ENCODE data around the gene FHOD3. TPM values are rescaled to one million over a fixed set of nuclear protein-coding genes. Genes with fewer than 3 reads are reported as not detected.

Gene FHOD3
- total RNA-seq, 1 experiment from 2014 or later = 22.7 TPM

GRCh38 chr18:36770315-36770946 lies 472.9 kb downstream of the FHOD3 start:
- Histone ChIP-seq H3K36me3 (ENCODE audit: control insufficient read depth, insufficient read depth, low read length) (no peaks in the 10 kb centered on the region), H3K27me3 (ENCODE audit: control insufficient read depth, insufficient read depth, low read length) (no peaks in the 10 kb centered on the region), H3K9me3 (ENCODE audit: control insufficient read depth, insufficient read depth, low read depth, low read length) (no peaks in the 10 kb centered on the region), H3K4me3 (ENCODE audit: low read depth in 2 of 2, low read length in 2 of 2) (no peak overlapping the region), H3K27ac (ENCODE audit: low read length) (no peak overlapping the region), H3K4me1 (ENCODE audit: control insufficient read depth, insufficient read depth, low read length) (no peaks in the 10 kb centered on the region)
- BruUV-seq (replicated peaks) = no TSS peak
- no peak for ATAC-seq
- in situ Hi-C loops (cut with HindIII; ENCODE audit: low pct_unique_long_range_greater_than_20kb, low sequenced_read_pairs) (no loop called here), intact Hi-C loops (cut with micrococcal nuclease; ENCODE audit: unreplicated experiment) (no loop called here)
- POLR2A ChIA-PET = no interaction called here
- CTCF ChIA-PET = no interaction called here
- TF ChIP-seq REST (IDR thresholded peaks at IDR 0.05; ENCODE audit: insufficient read depth in 1 of 2, low read depth in 2 of 2, low read length in 1 of 2) = no peak
- DNase-seq (ENCODE audit: low read depth, low spot score) = no peak

- Histone ChIP-seq H3K9me3 (ENCODE audit: control insufficient read depth, insufficient read depth, low read depth, low read length) (no peaks in the 10 kb centered on the region), H3K36me3 (ENCODE audit: control insufficient read depth, insufficient read depth, low read length) (no peaks in the 10 kb centered on the region), H3K4me3 (ENCODE audit: low read depth in 2 of 2, low read length in 2 of 2) (no peak overlapping the region), H3K4me1 (ENCODE audit: control insufficient read depth, insufficient read depth, low read length) (no peaks in the 10 kb centered on the region), H3K27me3 (ENCODE audit: control insufficient read depth, insufficient read depth, low read length) (no peaks in the 10 kb centered on the region), H3K27ac (ENCODE audit: low read length) (no peak overlapping the region)
- in situ Hi-C loops (cut with HindIII; ENCODE audit: low pct_unique_long_range_greater_than_20kb, low sequenced_read_pairs) = no loop called here
- TF ChIP-seq TCF7L2 (IDR thresholded peaks at IDR 0.05; ENCODE audit: low read depth, low read length) (no peak), REST (IDR thresholded peaks at IDR 0.05; ENCODE audit: insufficient read depth in 1 of 2, low read depth in 2 of 2, low read length in 1 of 2) (no peak), POLR2AphosphoS5 (IDR thresholded peaks at IDR 0.05; ENCODE audit: low read depth, low read length) (no peak), CTCF (IDR thresholded peaks at IDR 0.05) (no peak), SIN3A (IDR thresholded peaks at IDR 0.05; ENCODE audit: borderline replicate concordance, insufficient read depth, low read depth, low read length) (no peak)
- no peak for ATAC-seq
- DNase-seq (ENCODE audit: low read depth, low spot score) = no peak
- POLR2A ChIA-PET = no interaction called here
- CTCF ChIA-PET = no interaction called here
- BruUV-seq (replicated peaks) = no TSS peak
- intact Hi-C loops (cut with micrococcal nuclease; ENCODE audit: unreplicated experiment) = no loop called here
Observed at GRCh38 chr18:36771245-36771644, 473.7 kb downstream of the FHOD3 start.

All from Panc1 (cell line).